K562 (cell line): Measurements from ENCODE around the gene APOM. TPM values are rescaled to one million over a fixed set of nuclear protein-coding genes. Genes with fewer than 3 reads are reported as not detected.

Source experiments
- ATAC-seq: fragments of 200-7000 bp; cut with Tn5 transposase; 3 replicates; pipeline ENCODE4 v1.9.1; 2020; ENCODE audit warnings: moderate library complexity
- BruUV-seq: library from RNA; stranded (reverse); fragments of 400-500 nt; replicated peaks from 2 replicates; lab custom pipeline; 2021; lab: Mats Ljungman, UMichigan
- CTCF ChIA-PET: fragments of 300-600 bp; formaldehyde crosslinking; extraction: SDS; loops from one replicate; lab custom pipeline; 2021; ENCODE audit warnings: low intra/inter-chr PET ratio; lab: Yijun Ruan, JAX
- POLR2A ChIA-PET: fragments of 300-600, 350-650 bp; sonication (Branson Sonifier 250); formaldehyde crosslinking; extraction: SDS; loops from one replicate; lab custom pipeline; 2021; ENCODE audit warnings: antibody characterized with exemption, inconsistent platforms; lab: Yijun Ruan, JAX
- DNase-seq, 4 experiments: peaks; one replicate each; pipeline versions ENCODE4 v3.0.0 to v3.0.0-alpha.2; 2011 to 2018; ENCODE audit warnings: low spot score in 3 of 4, mixed read lengths in 3 of 4; ENCODE audit errors: extremely low read depth in 1 of 4
- FAIRE-seq: peaks from 2 replicates; lab custom pipeline; 2011; peaks lifted over from hg19 to GRCh38; lab: Jason Lieb, UNC
- H2AFZ ChIP-seq: 2 replicates; pipeline ENCODE4 v1.6.0; 2011; ENCODE audit warnings: low read depth, low read length, control low read depth, inconsistent platforms
- H3K27ac ChIP-seq: fragments of 200-600 bp; 3 replicates; pipeline ENCODE4 v1.8.0; 2011; ENCODE audit warnings: low read depth, mild to moderate bottlenecking, control low read depth, inconsistent platforms, low read length, moderate library complexity, mixed read lengths; ENCODE audit errors: extremely low read depth
- H3K27me3 ChIP-seq, 2 experiments: fragments of 300-600 bp in 1 of 2; 2 replicates in 1 of 2; 3 replicates in 1 of 2; pipeline versions ENCODE4 v1.6.0 to v1.8.0; 2011; ENCODE audit warnings: inconsistent platforms in 2 of 2, low read length in 2 of 2, mild to moderate bottlenecking in 1 of 2, mixed read lengths in 1 of 2, moderate library complexity in 1 of 2; ENCODE audit not compliant: control insufficient read depth in 2 of 2, insufficient read depth in 2 of 2
- H3K36me3 ChIP-seq: fragments of 300-600 bp; 3 replicates; pipeline ENCODE4 v1.8.0; 2011; ENCODE audit warnings: mild to moderate bottlenecking, low read length, inconsistent platforms; ENCODE audit not compliant: control insufficient read depth, insufficient read depth
- H3K4me1 ChIP-seq, 2 experiments: fragments of 200-600 bp in 1 of 2; replicated peaks in 1 of 2; 2 replicates in 1 of 2; 3 replicates in 1 of 2; pipeline versions ENCODE4 v1.5.1 to v1.8.0; 2011; ENCODE audit warnings: inconsistent platforms in 2 of 2, low read length in 2 of 2, mild to moderate bottlenecking in 1 of 2, mixed read lengths in 1 of 2, moderate library complexity in 1 of 2; ENCODE audit not compliant: control insufficient read depth in 2 of 2, insufficient read depth in 2 of 2
- H3K4me2 ChIP-seq: 2 replicates; pipeline ENCODE4 v1.6.1; 2011; ENCODE audit warnings: low read length, control low read depth, inconsistent platforms, mixed read lengths; ENCODE audit not compliant: insufficient read depth
- H3K4me3 ChIP-seq: fragments of 200-600 bp; sonication (generic), shearing (Covaris generic); 2 replicates; pipeline ENCODE4 v1.5.1; 2016; ENCODE audit warnings: control low read depth, inconsistent platforms
- H3K79me2 ChIP-seq: fragments of 200-600 bp; 3 replicates; pipeline ENCODE4 v1.8.0; 2011; ENCODE audit warnings: low read length, inconsistent platforms; ENCODE audit not compliant: control insufficient read depth, insufficient read depth
- H3K9ac ChIP-seq, 2 experiments: 2 replicates each; pipeline versions ENCODE4 v1.6.0 to v1.6.1; 2011; ENCODE audit warnings: low read depth in 2 of 2, low read length in 2 of 2, control low read depth in 1 of 2, inconsistent platforms in 1 of 2, mild to moderate bottlenecking in 1 of 2, mixed read lengths in 1 of 2; ENCODE audit not compliant: insufficient read depth in 1 of 2
- H3K9me1 ChIP-seq: one replicate; pipeline ENCODE4 v1.6.0; 2011; ENCODE audit warnings: inconsistent platforms, mild to moderate bottlenecking, low read length, moderate library complexity; ENCODE audit not compliant: control insufficient read depth, insufficient read depth
- H3K9me3 ChIP-seq: replicated peaks from 2 replicates; pipeline ENCODE4 v1.5.1; 2011; ENCODE audit warnings: low read depth, low read length, inconsistent platforms; ENCODE audit not compliant: control insufficient read depth, insufficient read depth
- H4K20me1 ChIP-seq: replicated peaks from 2 replicates; pipeline ENCODE4 v1.6.1; 2011; ENCODE audit warnings: low read length, inconsistent platforms, mixed read lengths; ENCODE audit not compliant: control insufficient read depth, insufficient read depth
- ARID3A ChIP-seq: IDR thresholded peaks from 2 replicates; pipeline ENCODE4 v1.6.1; 2012; ENCODE audit warnings: low read depth, low read length, improper control_type of control experiment, borderline replicate concordance
- BCL6 ChIP-seq: fragments of 250-450 bp; sonication (Bioruptor Pico); IDR thresholded peaks from 2 replicates; pipeline ENCODE4 v1.4.0; 2020
- FOXK1 ChIP-seq: sonication (generic); formaldehyde crosslinking; IDR thresholded peaks from 2 replicates; pipeline ENCODE4 v1.8.0; 2022; ENCODE audit warnings: missing genetic modification reagents, mild to moderate bottlenecking, borderline replicate concordance
- FOXO4 ChIP-seq: fragments of 450-650 bp; formaldehyde crosslinking; IDR thresholded peaks from 2 replicates; pipeline ENCODE4 v1.4.0; 2020; ENCODE audit warnings: mild to moderate bottlenecking, moderate library complexity
- KDM2B ChIP-seq: fragments of 250-450 bp; sonication (Bioruptor Pico); IDR thresholded peaks from 2 replicates; pipeline ENCODE4 v1.8.0; 2021; ENCODE audit warnings: mild to moderate bottlenecking, moderate library complexity
- NUFIP1 ChIP-seq: fragments of 450-650 bp; IDR thresholded peaks from 2 replicates; pipeline ENCODE4 v1.6.1; 2018; ENCODE audit not compliant: partially characterized antibody
- POLR2AphosphoS5 ChIP-seq: IDR thresholded peaks from 2 replicates; pipeline ENCODE4 v1.6.1; 2011; ENCODE audit warnings: mild to moderate bottlenecking, low read depth, low read length, moderate library complexity; ENCODE audit not compliant: control insufficient read depth, insufficient read depth
- SNIP1 ChIP-seq: fragments of 450-650 bp; IDR thresholded peaks from 2 replicates; pipeline ENCODE4 v1.7.1; 2017; ENCODE audit warnings: low read depth, mild to moderate bottlenecking
- TCFL5 ChIP-seq: fragments of 250-450 bp; sonication (Bioruptor Pico); conservative IDR thresholded peaks from 2 replicates; pipeline ENCODE4 v1.6.1; 2021; ENCODE audit warnings: mild to moderate bottlenecking, moderate library complexity, matching md5 sums
- TSC22D4 ChIP-seq: fragments of 450-650 bp; IDR thresholded peaks from 2 replicates; pipeline ENCODE4 v1.6.1; 2016; ENCODE audit warnings: missing genetic modification characterization, missing biosample characterization, control low read depth
- ZNF224 ChIP-seq: sonication (generic); formaldehyde crosslinking; IDR thresholded peaks from 2 replicates; pipeline ENCODE4 v1.8.0; 2022; ENCODE audit warnings: mild to moderate bottlenecking, missing genetic modification reagents
- ZNF511 ChIP-seq: sonication (generic); formaldehyde crosslinking; IDR thresholded peaks from 2 replicates; pipeline ENCODE4 v1.8.0; 2022; ENCODE audit warnings: mild to moderate bottlenecking, missing genetic modification reagents
- WGBS: fragments of 100-300 bp; shearing (Covaris generic); methylation state at CpG from one replicate; pipeline ENCODE4 v1.1.6; 2016; ENCODE audit warnings: low coverage, mixed read lengths; ENCODE audit not compliant: insufficient coverage; ENCODE audit errors: missing lambda C conversion rate; 5-methylcytosine and 5-hydroxymethylcytosine counted together
- in situ Hi-C: fragments of 300-500 bp; cut with MboI; formaldehyde crosslinking; loops from 4 replicates; pipeline ENCODE4 v1.15.0; 2018; ENCODE audit warnings: inconsistent platforms, mixed read lengths
- intact Hi-C: fragments of 100-400 bp; cut with micrococcal nuclease; formaldehyde crosslinking; loops from 2 replicates; pipeline ENCODE4 v1.14.2; 2022
- polyA plus RNA-seq, 8 experiments: library from polyadenylated mRNA; depleted of rRNA in 4 of 8; stranded (reverse) in 5 of 8; unstranded in 3 of 8; fragments of >200 nt; fragmentation: Nextera tagmentation in 2 of 8; fragmentation: Illumina TruSeq in 1 of 8; extraction: Ambion mirVana in 2 of 8; extraction: Trizol in 1 of 8; gene quantifications; 2 replicates each; pipeline versions ENCODE4 v1.2.1 to v1.2.3, GENCODE V29; 2011 to 2014; ENCODE audit warnings: inconsistent platforms in 1 of 8, missing spikeins in 1 of 8
- total RNA-seq, 7 experiments: library from RNA; depleted of rRNA in 6 of 7; stranded (reverse); fragments of >200 nt in 6 of 7; fragmentation: Illumina TruSeq in 2 of 7; extraction: Trizol in 2 of 7; gene quantifications; 2 replicates each; pipeline versions ENCODE4 v1.2.1 to v1.2.3, GENCODE V29; 2011 to 2021; ENCODE audit warnings: low replicate concordance in 1 of 7
- TF ChIP-seq, protein P1 (sequence below), 2 experiments: fragments of 450-650 bp; IDR thresholded peaks; 2 replicates each; pipeline ENCODE4 v1.6.1; 2018; ENCODE audit warnings: mild to moderate bottlenecking in 2 of 2, low read depth in 1 of 2; ENCODE audit not compliant: partially characterized antibody in 2 of 2

Gene APOM
- total and polyA plus RNA-seq, 9 of the 15 experiments (the other 6 are each of a cell fraction or from before 2014, with no cell fraction given) = 5.7 to 24.3 (median 10.4) TPM

DNA sequence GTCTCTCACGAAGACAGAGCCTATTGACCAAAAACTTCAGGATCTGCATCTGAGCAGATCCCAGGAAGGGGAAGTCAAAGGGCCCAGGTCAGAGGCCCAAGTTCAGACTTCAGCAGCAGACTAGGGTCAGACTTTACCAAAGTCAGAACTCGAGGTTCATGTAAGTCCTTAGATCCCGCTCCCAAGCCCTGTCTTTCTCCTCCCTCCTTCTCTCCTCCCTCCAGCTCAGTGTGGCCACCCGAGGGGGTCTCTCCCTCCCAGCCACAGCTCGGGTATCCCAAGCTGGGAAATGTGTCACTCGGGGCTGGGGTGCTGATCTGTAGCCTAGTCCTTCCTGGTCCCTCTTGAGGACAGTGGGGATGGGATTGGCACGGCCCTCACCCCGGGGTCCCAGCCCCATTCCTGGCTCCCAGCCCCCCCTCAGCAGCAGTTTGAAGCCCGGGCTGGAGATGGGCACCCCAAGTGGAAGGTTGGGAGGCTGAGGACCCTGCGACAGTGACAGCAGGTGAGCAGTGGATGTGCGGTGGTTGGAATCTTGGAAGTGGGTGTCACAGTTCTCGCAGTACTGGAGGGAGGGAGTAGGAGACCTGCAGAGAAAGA lies 6.5 kb downstream of the APOM start:
- FAIRE-seq (no peak), DNase-seq (no peak), ATAC-seq (no peak)
- Histone ChIP-seq H3K79me2 (peaks cover 90% of the 10 kb centered on the region), H3K27me3 (no peaks in the 10 kb centered on the region), H3K9me3 (no peaks in the 10 kb centered on the region), H3K27ac (peak overlapping the region; percentile 3; the same call in 1 of the 3 replicates), H4K20me1 (peaks cover 8% of the 10 kb centered on the region; the same call in 1 of the 2 replicates), H3K4me1 (peaks cover 50 to 68% of the 10 kb centered on the region in 2 experiments), H2AFZ (no peak overlapping the region), H3K9ac (peak overlapping the region; percentile 7 to 72; a peak in 2 of 4 replicates), H3K9me1 (no peaks in the 10 kb centered on the region), H3K4me2 (0 out of 2 replicates have a peak overlapping the region, but pooled peaks have one; percentile 2), H3K36me3 (peaks cover 53% of the 10 kb centered on the region), H3K4me3 (no peak overlapping the region)
- ChIA-PET POLR2A (interaction anchor here (0.6 to 9.8 kb wide), 23 partner anchors 8 to 201 kb away, joined by 3 to 267 read pairs (median 12); partner anchors contain the start of genes ABHD16A, APOM, BAG6 and CLIC1), CTCF (interaction anchor here (0.9 kb wide), 1 partner anchor 28 kb away, joined by 3 read pairs; no protein-coding TSS in a partner anchor)
- 84% methylated on average over 12 of the region's 12 CpGs for WGBS
- intact Hi-C loops (loop anchor here (10.0 kb wide), 1 partner anchor 513 kb away; the partner anchor contains the start of genes AGPAT1 and RNF5), in situ Hi-C loops (loop anchor here (5.0 kb wide), 2 partner anchors 115 to 200 kb away; partner anchors contain the start of genes ATP6V1G2, NEU1 and NFKBIL1)
- no TSS peak for BruUV-seq
- TF ChIP-seq FOXK1 (CRISPR knock-in tag) (0 out of 2 replicates have a peak, but pooled peaks have one; percentile 10), FOXO4 (CRISPR knock-in tag) (no peak), ZNF224 (CRISPR knock-in tag) (no peak), ZNF511 (no peak; the same call in 1 of the 2 replicates), TSC22D4 (tag) (no peak), TCFL5 (CRISPR knock-in tag) (no peak), KDM2B (CRISPR knock-in tag) (no peak), SNIP1 (no peak), POLR2AphosphoS5 (peak; percentile 9; the same call in 1 of the 2 replicates), BCL6 (no peak), NUFIP1 (no peak), ARID3A (no peak)
- TF ChIP-seq, protein P1, sequence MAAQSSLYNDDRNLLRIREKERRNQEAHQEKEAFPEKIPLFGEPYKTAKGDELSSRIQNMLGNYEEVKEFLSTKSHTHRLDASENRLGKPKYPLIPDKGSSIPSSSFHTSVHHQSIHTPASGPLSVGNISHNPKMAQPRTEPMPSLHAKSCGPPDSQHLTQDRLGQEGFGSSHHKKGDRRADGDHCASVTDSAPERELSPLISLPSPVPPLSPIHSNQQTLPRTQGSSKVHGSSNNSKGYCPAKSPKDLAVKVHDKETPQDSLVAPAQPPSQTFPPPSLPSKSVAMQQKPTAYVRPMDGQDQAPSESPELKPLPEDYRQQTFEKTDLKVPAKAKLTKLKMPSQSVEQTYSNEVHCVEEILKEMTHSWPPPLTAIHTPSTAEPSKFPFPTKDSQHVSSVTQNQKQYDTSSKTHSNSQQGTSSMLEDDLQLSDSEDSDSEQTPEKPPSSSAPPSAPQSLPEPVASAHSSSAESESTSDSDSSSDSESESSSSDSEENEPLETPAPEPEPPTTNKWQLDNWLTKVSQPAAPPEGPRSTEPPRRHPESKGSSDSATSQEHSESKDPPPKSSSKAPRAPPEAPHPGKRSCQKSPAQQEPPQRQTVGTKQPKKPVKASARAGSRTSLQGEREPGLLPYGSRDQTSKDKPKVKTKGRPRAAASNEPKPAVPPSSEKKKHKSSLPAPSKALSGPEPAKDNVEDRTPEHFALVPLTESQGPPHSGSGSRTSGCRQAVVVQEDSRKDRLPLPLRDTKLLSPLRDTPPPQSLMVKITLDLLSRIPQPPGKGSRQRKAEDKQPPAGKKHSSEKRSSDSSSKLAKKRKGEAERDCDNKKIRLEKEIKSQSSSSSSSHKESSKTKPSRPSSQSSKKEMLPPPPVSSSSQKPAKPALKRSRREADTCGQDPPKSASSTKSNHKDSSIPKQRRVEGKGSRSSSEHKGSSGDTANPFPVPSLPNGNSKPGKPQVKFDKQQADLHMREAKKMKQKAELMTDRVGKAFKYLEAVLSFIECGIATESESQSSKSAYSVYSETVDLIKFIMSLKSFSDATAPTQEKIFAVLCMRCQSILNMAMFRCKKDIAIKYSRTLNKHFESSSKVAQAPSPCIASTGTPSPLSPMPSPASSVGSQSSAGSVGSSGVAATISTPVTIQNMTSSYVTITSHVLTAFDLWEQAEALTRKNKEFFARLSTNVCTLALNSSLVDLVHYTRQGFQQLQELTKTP (IDR thresholded peaks at IDR 0.05; ENCODE audit: low read depth in 1 of 2, partially characterized antibody in 2 of 2) = no peak
